HG03064 (cell line): ENCODE measurements around the gene KRT5.
"Not testable (repeated sequence)": the region's sequence is repeated elsewhere in the genome, so short reads cannot be mapped to it uniquely, and the experiment has no call there.

Experiments used
- ATAC-seq: cut with Tn5 transposase; IDR thresholded peaks from one replicate; pipeline ENCODE4 v1.9.1; 2021; ENCODE audit warnings: low read depth; ENCODE audit not compliant: unreplicated experiment

Gene KRT5

GRCh38 chr12:52497975-52498374 lies 22.2 kb downstream of the KRT5 start:
- ATAC-seq = no peak

- ATAC-seq = no peak
These were observed 23.6 kb downstream of the KRT5 start for GRCh38 chr12:52496590-52497071.

- ATAC-seq = no peak
These were observed 24.1 kb downstream of the KRT5 start for GRCh38 chr12:52496054-52496453.

GRCh38 chr12:52495389-52495788 lies 24.8 kb downstream of the KRT5 start:
- ATAC-seq = no peak

- no peak for ATAC-seq
These were observed 25.7 kb downstream of the KRT5 start for GRCh38 chr12:52494518-52494917.

- no peak for ATAC-seq
These were observed 26.1 kb downstream of the KRT5 start for GRCh38 chr12:52494100-52494499.

- no peak for ATAC-seq
These were observed 27.0 kb downstream of the KRT5 start, which contains the start of gene KRT6A for GRCh38 chr12:52493172-52493571. Gene KRT6A, minus strand, starts transcription at chr12:52493257. Its CDS starts 69 bp downstream, at chr12:52493188.

GRCh38 chr12:52492405-52492804 lies 27.8 kb downstream of the KRT5 start:
- not testable (repeated sequence) for ATAC-seq

- not testable (repeated sequence) for ATAC-seq
These were observed 28.7 kb downstream of the KRT5 start for GRCh38 chr12:52491495-52491894.

GRCh38 chr12:52488736-52489135 lies 31.5 kb downstream of the KRT5 start:
- ATAC-seq = no peak

- not testable (repeated sequence) for ATAC-seq
These were observed 32.3 kb downstream of the KRT5 start for GRCh38 chr12:52487744-52488443.

- no peak for ATAC-seq
These were observed 33.0 kb downstream of the KRT5 start for GRCh38 chr12:52487211-52487610.

GRCh38 chr12:52486166-52487105 lies 33.8 kb downstream of the KRT5 start:
- no peak for ATAC-seq

GRCh38 chr12:52480073-52480472 lies 40.1 kb downstream of the KRT5 start:
- no peak for ATAC-seq

- ATAC-seq = no peak
These were observed 42.5 kb downstream of the KRT5 start for GRCh38 chr12:52477651-52478050.

- no peak for ATAC-seq
These were observed 46.0 kb downstream of the KRT5 start for GRCh38 chr12:52474212-52474611.

GRCh38 chr12:52473768-52474167 lies 46.4 kb downstream of the KRT5 start, which contains the start of gene KRT6C:
Gene KRT6C, minus strand, starts transcription at chr12:52473805. Its CDS starts 68 bp downstream, at chr12:52473737.
- ATAC-seq = no peak

GRCh38 chr12:52469853-52470252 lies 50.3 kb downstream of the KRT5 start:
- no peak for ATAC-seq

- ATAC-seq = no peak
These were observed 55.3 kb downstream of the KRT5 start for GRCh38 chr12:52464897-52465296.
